Endothelial cell of coronary artery (primary cell): ENCODE data around the gene ZW10. TPM values are rescaled to one million over a fixed set of nuclear protein-coding genes. Genes with fewer than 3 reads are reported as not detected.

Experiments used
- total RNA-seq: library from RNA; depleted of rRNA; stranded (reverse); fragments of >200 nt; gene quantifications from 2 replicates; pipeline ENCODE4 v1.2.3, GENCODE V29; 2014

ZW10 gene, protein sequence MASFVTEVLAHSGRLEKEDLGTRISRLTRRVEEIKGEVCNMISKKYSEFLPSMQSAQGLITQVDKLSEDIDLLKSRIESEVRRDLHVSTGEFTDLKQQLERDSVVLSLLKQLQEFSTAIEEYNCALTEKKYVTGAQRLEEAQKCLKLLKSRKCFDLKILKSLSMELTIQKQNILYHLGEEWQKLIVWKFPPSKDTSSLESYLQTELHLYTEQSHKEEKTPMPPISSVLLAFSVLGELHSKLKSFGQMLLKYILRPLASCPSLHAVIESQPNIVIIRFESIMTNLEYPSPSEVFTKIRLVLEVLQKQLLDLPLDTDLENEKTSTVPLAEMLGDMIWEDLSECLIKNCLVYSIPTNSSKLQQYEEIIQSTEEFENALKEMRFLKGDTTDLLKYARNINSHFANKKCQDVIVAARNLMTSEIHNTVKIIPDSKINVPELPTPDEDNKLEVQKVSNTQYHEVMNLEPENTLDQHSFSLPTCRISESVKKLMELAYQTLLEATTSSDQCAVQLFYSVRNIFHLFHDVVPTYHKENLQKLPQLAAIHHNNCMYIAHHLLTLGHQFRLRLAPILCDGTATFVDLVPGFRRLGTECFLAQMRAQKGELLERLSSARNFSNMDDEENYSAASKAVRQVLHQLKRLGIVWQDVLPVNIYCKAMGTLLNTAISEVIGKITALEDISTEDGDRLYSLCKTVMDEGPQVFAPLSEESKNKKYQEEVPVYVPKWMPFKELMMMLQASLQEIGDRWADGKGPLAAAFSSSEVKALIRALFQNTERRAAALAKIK
- total RNA-seq, result 19.8 and 27.2 TPM in 2 replicates

DNA sequence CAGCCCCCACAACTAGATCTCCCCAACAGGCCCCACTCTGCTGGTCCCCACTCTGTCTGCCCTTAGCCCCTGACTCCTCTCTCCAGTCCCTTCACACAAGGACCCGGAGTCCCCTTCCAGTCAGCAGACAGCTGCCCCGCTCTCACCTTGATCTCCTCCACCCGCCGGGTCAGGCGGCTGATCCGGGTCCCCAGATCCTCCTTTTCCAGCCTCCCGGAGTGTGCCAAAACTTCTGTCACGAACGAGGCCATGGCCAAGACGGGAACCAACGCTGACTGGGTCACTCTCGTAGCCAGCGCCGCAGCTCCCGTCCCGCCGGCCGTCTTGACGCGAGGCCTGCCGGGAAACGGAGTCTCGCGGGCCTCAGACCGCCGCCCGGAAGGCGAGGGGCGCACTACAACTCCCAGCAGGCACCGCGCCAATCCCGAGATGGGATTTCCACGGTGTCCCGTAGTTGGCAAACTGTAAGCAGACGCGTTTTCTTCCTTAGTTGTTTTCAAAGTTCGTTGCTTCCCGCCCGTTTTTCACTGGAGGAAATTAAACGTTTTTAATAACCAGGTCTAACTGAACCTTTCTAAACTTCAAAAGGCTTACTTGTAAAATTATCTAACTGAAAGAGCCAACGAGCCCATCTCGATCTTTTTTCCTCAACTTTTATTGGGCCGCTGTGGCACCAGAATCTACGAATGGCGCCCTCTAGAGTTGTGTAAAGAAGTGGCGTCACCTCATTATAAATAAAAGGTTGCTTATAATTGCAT is at the start of gene ZW10:
ZW10 (minus strand) TSS at position 277 of the 758 bp plus-strand sequence; CDS start at position 251, 26 bp downstream.

GRCh38 chr11:113779496-113779895 is 6.0 kb upstream of the ZW10 start, which contains the start of gene CLDN25:
Gene CLDN25, plus strand, starts transcription at chr11:113779796. Its CDS starts 0 bp downstream, at chr11:113779796.

DNA sequence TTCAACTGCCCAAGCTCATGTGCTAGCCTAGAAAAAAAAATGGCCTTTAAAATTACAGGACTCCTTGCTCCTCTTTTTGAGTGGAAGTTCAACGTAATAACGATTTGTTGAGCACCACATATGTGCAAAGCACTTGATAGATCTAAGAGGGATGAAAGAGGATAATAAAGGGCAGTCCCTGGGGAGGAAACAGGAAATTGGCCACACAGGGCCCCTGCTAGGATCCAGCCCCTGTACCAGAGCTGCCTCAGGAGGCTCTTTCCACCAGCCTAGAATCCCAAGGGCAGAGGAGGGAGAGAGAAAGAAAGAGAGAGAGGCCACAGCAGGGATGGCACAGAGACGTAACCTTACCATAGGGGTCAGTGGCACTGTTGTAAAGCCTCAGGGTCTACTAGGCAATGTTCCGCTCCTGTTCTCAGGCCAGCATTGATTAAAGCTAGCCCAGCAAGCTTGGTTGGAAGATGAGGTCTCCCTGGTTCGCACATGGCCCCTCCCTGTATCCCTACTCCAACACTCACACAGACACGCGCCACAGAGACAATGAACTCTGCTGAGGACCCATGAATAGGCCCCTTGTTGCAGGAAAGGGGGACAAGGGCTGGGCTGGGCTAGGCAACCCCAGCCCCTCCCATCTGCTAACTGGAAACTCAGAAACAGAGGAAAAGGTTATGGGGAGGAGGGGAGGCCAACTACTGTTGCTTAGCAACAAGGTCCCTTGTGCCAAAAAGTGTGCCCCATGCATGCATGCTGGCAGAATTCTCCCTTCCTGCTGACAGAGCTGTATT is 67.4 kb downstream of the ZW10 start, which contains the start of gene TMPRSS5:
TMPRSS5 (minus strand) TSS at position 438 of the 785 bp plus-strand sequence; CDS start at position 354, 84 bp downstream.

Other genes with a start within 250 kb of the ZW10 start
- gene TMPRSS5, start 67.4 kb downstream of the ZW10 start, total RNA-seq, result 0.18 and 0.19 TPM in 2 replicates
- not detected in 2 replicates for gene CLDN25, start 6.1 kb upstream of the ZW10 start, total RNA-seq
- gene USP28, start 101.9 kb upstream of the ZW10 start, total RNA-seq, result 29.6 and 31.6 TPM in 2 replicates
- not detected in 2 replicates for gene HTR3B, start 131.1 kb upstream of the ZW10 start, total RNA-seq
- gene HTR3A, start 201.4 kb upstream of the ZW10 start, total RNA-seq, result not detected in 2 replicates